Activated CD4-positive, alpha-beta T cell treated with anti-CD3 and anti-CD28 coated beads, Interleukin-2, amount 50 U/mL, for 24 hours (primary cell): ENCODE measurements around the gene AMOTL2.

ENCODE experiments used
- DNase-seq, 2 donors: peaks; one replicate each; pipeline ENCODE4 v3.0.0-alpha.2; 2020; ENCODE audit warnings: low read depth in 1 of 2, low spot score in 1 of 2

AMOTL2 gene

DNA sequence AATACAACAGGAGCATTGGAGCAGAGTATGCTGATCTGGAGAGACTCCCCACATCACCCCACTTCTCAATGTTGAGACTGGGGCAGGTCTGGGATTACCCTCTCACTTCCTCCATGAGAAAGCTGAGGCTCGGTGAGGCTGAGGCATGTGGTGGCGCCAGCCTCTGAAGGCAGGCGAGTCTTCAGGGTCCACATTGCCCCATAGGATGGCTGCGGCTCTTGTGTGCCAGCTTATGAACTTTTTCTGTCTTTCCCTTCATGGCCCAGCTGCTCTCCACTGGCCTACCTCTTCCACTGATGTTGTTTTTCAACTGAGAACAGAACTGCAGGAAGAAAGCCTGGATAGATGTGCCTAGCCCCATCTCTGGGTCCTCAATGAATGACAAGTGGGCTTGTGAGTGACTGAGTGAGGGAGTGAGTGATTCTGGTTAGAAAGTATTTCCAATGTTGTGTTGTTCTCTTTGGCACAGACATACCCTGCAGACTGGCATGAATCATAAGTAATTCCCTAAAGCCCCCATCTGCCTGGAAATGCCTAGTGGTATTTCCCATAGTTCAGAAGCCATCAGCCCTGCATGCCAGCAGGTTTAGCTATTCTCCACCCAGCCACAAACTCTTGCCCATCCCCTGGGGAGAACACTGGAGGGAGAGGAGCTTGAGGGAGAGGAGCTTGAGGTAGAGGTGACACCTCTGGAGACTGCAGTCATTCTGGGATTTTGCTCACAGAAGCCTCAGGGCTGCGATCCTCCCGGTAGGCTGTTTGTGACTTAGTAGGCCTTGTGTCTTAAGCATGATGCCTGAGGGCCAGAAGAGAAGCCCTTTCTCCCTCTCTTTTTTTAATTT lies 56.9 kb downstream of the AMOTL2 start:
- DNase-seq = no peak

DNA sequence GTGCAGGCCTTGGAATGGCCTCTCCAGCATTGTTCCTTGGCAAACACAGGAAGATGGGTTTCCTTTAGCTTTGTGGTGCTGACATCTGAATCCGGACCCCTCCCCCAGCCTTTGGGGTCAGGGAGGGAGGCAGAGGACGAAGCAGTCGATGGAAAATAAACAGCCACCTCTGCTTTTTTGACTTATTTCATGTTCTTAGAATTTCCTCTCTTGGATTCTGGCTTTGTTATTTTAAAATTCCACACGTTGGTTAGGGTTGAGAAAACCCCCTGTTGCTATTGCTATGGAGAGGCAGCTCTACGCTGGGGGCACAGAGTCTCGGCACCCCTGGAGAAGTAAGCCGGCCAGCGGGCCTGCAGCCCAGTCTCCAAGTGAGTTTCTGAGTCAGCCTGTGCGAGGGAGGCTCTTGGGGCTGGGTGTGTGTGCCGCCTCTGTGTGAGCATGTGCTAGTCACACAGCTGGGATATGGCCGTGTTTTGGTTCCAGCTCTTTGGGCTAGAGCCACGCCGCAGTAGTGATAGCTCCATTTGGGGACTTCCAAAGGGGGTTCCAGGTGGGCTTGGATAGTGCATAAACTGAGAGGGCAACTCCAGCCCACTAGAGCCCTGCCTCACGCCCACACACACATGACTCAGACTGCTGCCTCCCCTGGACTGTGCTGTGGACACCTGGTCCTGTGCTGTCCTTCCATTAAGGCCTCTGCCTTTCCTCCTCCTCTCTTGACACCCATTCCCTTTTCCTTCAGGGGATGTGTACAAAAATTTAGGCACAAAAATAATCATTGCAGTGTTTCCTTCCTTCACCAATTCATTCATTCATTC lies 58.8 kb downstream of the AMOTL2 start:
- no peak for DNase-seq

DNA sequence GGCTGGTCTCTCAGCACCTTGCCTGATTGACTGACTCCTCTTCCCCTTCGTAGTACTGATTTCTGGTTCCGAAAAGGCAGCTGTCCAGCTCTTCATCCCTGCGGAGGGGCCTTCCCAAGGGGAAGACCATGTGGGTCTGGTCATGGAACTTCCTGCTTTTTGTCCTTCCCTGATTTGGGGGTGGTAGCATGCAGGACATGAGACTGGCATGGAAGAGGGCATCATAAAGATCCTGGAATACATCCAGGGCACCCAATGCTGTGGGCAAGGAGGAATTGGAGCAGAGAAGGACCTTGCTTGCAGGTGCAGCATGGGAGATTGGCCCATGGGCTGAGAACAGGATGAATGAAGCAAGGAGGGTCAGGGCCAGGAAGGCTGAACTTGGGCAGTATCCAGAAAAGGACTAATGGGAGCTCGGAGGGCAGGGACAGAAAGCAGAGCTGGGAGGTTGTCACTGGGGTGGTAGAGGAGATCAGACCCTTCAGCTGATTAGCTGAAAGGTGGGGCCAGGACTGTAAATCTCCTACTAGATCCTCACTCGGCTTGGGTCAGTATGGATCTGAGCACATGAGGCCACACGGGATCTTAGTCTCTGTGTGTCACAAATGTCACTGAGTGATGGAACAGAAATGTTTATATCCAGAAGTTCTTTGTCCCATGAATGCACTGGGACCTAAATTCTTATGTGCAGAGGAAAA lies 59.5 kb downstream of the AMOTL2 start:
- no peak for DNase-seq

DNA sequence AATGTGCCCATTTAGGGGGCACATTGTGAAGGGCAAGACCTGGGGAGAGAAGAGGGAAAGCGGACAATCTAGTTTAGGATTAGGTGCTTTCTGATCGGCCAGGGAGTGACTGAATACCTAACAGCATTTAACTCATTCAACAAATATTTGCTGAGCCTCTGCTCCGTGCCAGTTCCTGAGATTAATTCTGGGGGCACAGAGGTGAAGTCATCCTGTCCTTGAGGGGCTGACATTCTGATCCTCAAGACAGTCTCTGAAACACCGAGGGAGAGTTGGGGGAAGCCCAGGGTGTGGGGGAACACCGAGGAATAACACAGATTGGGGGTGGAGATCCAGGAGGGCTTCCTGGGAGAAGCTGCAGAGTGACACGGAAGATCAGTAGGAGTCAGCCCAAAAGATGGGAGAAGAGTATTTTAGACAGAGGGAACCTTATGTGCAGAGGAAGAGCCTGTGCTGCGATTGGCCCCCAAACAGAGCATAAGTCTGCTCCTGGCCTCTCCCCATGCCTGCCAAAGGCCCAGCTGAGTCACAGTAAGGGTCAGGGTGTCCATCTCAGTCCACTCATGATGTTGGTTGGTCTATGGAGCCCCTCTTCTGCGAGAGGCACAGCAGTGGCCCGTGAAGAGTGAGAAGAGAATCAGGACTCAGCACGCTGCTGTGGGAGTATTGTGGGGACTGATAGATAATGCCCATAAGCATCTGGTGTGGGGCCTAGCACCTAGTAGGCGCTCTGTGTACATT lies 60.2 kb downstream of the AMOTL2 start:
- no peak for DNase-seq

DNA sequence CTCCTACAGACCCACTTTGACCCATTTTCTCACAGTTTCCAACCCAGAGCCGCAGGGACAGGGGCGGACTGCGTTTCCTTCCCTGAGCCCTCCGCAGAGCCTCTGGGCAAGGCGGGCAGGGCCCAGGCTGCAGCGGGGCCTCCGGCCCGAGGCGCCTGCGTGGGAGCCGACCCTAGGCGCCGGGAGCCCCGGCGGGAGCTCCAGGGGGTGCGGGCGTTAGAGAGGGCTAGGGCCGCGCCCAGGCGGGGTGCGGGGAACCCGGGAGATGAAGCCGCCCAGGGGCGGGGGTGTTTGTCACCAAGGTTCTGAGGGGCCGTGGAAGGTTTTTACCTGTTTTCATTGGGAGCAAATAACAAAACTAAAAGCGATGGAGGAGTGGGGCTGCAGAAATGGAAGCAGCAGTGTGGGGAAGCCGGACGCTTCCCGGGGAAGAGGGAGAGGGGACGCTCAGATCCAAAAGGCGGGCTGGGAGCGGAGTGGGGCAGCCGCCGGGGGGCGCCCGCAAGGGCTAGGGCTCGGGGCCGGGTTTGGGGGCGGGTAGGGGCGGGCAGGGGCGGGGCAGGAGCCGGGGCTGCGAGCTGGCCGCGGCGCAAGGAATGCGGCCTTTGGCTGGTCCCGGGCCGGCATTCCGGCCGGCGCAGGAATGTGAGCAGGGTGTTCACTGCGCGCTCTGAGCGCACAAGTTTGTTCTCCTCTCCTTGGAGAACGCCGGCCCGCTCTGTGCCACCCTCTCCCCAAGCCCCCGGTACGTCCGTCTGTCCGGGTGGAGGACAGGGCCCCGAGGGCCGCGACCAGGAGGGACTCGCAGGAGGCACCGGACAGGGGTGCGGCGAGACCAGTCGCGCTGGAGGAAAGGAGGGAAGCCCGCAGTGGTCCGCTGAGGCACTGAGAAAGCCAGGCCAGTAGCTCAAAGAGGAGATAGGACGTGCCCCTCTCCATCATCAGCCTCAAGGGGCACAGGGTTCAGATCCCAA lies 61.1 kb downstream of the AMOTL2 start:
- no peak for DNase-seq

DNA sequence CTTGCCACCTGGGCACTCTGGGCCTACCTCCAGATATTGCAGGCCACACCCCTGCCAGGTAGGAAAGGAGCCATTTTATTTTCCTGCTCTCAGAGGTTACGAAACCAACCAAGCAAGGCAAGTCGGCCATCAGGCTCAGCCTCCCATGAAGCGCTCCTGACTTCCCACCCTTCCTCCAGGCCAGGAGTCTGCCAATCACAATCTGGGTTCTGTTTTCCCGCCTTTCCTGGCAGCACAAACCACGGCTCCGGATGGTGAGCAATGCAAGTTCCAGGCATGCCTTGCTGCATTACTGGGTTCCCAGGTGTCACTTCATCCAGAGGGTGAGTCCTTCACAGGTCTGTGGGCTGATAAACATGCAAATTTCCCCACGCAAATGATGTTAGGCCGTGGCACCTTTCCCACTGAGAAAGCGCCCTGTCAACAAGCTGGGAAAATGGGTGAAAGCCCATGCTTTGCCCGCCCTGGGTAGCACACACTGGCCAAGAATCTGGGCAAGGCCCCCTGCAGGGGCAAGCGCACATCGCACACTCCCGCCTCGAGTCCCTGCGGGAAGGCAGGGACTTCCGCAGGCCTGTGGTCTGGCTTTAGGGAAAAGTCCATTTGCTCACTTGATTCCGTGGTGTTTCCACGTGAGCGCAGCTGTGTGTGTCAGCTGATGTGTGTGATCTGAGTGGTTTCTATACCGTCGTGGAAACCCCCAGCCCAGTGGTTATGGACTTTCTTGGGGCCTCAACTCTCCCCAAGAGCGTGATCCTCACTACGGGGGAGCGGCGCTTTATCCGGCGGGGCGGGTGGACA lies 62.0 kb downstream of the AMOTL2 start:
- DNase-seq = no peak

DNA sequence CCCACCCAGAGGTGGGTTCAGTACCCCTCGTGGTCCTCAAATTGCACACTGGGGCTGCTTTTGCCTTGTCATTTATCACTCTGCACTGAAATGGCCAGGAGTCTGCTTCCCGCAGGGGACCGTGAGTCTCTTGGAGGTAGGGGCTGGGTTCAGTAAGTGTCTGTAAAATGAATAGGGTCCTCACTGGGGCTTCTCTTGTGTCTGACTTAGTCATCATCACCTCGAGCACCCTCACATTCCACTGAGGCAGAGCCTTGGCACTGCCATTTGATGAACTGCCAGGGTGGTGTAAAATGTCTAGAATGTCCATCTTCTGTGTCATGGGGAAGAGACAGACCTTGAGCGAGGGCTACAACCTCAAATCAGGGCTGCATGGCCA lies 62.6 kb downstream of the AMOTL2 start:
- no peak for DNase-seq

DNA sequence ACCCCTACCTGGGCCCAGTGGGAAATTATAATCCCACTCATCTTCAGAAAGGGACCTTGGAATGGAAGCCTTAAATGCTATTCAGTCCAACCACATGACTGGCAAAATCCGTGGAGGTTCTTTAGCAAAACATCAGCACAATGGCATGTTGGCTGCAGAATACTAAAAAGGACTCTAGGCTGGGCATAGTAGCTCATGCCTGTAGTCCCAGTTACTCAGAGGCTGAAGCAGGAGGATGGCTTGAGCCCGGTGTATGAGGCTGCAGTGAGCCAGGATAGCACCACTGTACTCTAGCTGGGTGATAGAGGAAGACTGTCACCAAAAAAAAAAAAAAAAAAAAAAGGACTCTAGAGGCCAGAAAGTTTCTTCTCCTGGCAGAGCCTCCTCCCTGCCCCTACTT lies 63.0 kb downstream of the AMOTL2 start:
- DNase-seq = no peak

DNA sequence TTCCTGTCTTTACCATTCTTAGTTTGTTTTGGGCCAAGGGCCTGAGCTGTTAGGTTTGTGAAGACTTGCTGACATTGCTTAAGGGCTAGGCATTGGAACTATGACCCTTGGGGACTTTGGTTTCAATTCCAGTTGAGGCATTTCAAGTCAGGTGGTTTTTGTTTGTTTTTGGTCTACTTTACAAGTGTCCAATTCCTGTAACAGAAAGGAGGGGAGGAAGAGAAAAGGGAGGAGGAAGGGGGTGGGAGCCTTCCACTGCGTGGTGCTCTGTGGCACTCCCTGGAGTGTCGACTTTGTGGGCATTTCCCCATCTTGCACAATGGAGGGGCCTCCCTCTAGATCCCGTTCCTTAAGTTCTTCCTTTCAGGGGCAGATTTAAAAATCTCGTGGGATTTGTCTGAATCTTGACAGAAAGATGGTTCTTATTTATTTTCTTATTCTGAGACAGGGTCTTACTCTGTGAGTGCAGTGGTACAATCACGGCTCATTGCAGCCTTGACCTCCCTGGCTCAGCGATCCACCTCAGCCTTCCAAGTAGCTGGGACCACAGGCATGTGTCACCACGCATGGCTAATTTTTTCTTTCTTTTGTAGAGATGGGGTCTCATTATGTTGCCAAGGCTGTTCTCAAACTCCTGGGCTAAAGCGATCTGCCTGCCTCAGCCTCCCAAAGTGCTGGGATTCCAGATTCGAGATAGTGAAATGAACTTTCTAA lies 64.1 kb downstream of the AMOTL2 start:
- DNase-seq = no peak

DNA sequence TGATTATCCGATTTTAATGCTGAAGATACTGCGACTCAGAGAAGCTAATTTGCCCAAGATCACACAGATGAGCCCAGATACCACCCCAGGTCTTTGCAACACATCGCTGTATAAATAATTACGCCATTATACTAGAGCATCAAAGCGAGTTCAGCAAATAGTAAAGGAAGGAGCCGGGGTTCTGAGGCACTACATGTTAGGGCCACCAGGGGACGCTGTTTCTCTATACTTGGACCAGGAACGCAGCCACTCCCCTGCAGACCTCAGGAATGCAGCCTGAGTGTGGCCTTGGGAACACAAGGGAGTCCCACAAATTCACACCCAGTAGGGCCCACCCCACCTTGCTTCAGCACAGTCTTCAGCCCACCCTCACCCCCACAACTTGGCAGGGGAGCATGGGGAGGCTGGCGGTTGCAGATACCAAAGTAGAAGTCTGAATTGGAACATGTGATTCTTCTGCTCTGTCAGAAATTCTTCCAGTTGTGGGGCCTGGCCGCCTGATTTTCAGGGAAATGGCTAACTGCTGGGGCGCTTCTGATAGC lies 65.8 kb downstream of the AMOTL2 start:
- DNase-seq = peak; percentile 57 to 70

DNA sequence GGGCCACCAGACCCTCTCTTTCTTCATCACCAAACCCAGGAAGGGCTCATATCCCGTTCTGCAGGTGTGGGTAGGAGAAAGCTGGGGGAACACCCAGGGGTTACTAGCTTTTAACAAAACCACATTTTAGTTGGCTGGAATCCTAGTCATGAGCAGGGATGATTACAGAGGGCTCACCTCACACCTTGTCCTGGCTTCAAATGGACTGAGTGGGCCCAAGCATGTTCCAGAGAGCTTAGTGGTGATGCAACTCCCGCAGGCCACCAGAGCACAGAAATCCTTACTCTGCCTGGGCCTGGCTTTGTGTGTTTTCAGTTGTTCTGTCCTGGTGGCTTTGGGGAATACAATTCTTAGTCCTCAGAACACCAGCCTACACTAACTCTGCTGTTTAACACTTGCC lies 66.8 kb downstream of the AMOTL2 start:
- no peak for DNase-seq

DNA sequence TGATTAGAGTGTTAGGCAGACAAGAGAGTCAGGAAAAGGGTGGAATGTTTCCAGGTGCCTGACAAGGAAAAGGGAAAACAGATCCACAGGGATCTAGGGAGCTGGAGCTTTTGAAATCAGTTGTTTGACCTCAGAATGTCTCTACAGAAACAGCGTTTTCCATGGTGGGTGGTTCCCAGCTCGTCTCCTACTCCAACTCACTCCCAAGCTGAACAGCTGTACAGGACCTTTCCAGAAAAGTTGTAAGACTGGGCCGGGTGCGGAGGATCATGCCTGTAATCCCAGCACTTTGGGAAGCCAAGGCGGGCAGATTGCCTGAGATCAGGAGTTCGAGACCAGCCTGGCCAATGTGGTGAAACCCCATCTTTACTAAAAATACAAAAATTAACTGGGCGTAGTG lies 67.9 kb downstream of the AMOTL2 start:
- no peak for DNase-seq
